IMR-90 (cell line): Measurements from ENCODE around the gene IL17C. TPM values are rescaled to one million over a fixed set of nuclear protein-coding genes. Genes with fewer than 3 reads are reported as not detected.

Experiments used
- ATAC-seq: fragments of 200-7000 bp; cut with Tn5 transposase; 2 replicates; pipeline ENCODE4 v1.9.1; 2020; ENCODE audit warnings: low read depth, mild to moderate bottlenecking, moderate library complexity
- BruUV-seq: library from RNA; stranded (reverse); fragments of 400-500 nt; replicated peaks from 2 replicates; lab custom pipeline; 2021; lab: Mats Ljungman, UMichigan
- CTCF ChIA-PET: fragments of 300-600 bp; formaldehyde crosslinking; extraction: SDS; loops from one replicate; lab custom pipeline; 2021; ENCODE audit warnings: antibody characterized with exemption; lab: Yijun Ruan, JAX
- POLR2A ChIA-PET: fragments of 300-600 bp; sonication (Branson Sonifier 250); formaldehyde crosslinking; loops from one replicate; lab custom pipeline; 2022; ENCODE audit warnings: antibody characterized with exemption; ENCODE audit not compliant: unreplicated experiment; lab: Charles Lee
- DNase-seq: peaks from one replicate; pipeline ENCODE4 v3.0.0; 2013
- H2AFZ ChIP-seq: replicated peaks from 2 replicates; pipeline ENCODE3; 2013; ENCODE audit warnings: low read length, mild to moderate bottlenecking; ENCODE audit not compliant: poor library complexity
- H2AK5ac ChIP-seq: 2 replicates; pipeline ENCODE4 v1.6.1; 2013; ENCODE audit warnings: low read depth, low read length, inconsistent platforms
- H2AK9ac ChIP-seq: replicated peaks from 2 replicates; pipeline ENCODE3; 2013; ENCODE audit warnings: mild to moderate bottlenecking, low read depth, low read length, moderate library complexity; ENCODE audit not compliant: poor library complexity
- H2BK120ac ChIP-seq: 2 replicates; pipeline ENCODE4 v1.6.1; 2013; ENCODE audit warnings: low read depth, low read length, inconsistent platforms
- H2BK15ac ChIP-seq: 3 replicates; pipeline ENCODE4 v1.6.1; 2013; ENCODE audit warnings: low read depth, low read length, inconsistent platforms
- H2BK20ac ChIP-seq: 2 replicates; pipeline ENCODE4 v1.6.1; 2013; ENCODE audit warnings: low read depth, mild to moderate bottlenecking, inconsistent platforms, low read length, moderate library complexity
- H2BK5ac ChIP-seq: 2 replicates; pipeline ENCODE4 v1.6.1; 2013; ENCODE audit warnings: mild to moderate bottlenecking, low read depth, low read length, inconsistent platforms; ENCODE audit not compliant: poor library complexity, severe bottlenecking
- H3K14ac ChIP-seq: replicated peaks from 2 replicates; pipeline ENCODE4 v1.6.1; 2013; ENCODE audit warnings: low read depth, low read length, inconsistent platforms
- H3K18ac ChIP-seq: 2 replicates; pipeline ENCODE4 v1.6.1; 2013; ENCODE audit warnings: low read depth, low read length, control low read depth
- H3K23ac ChIP-seq: 2 replicates; pipeline ENCODE4 v1.6.1; 2013; ENCODE audit warnings: low read depth, low read length, inconsistent platforms
- H3K27ac ChIP-seq: 2 replicates; pipeline ENCODE4 v1.5.1; 2013; ENCODE audit warnings: mild to moderate bottlenecking, control low read depth, low read length; ENCODE audit not compliant: insufficient read depth
- H3K27me3 ChIP-seq: 2 replicates; pipeline ENCODE4 v1.6.1; 2013; ENCODE audit warnings: low read length; ENCODE audit not compliant: control insufficient read depth, insufficient read depth
- H3K36me3 ChIP-seq: 2 replicates; pipeline ENCODE4 v1.6.1; 2013; ENCODE audit warnings: low read length, mixed read lengths; ENCODE audit not compliant: control insufficient read depth, insufficient read depth
- H3K4ac ChIP-seq: 2 replicates; pipeline ENCODE4 v1.6.1; 2013; ENCODE audit warnings: low read depth, low read length, inconsistent platforms
- H3K4me1 ChIP-seq: 2 replicates; pipeline ENCODE4 v1.6.1; 2013; ENCODE audit warnings: low read length, mixed read lengths; ENCODE audit not compliant: control insufficient read depth, insufficient read depth
- H3K4me2 ChIP-seq: 2 replicates; pipeline ENCODE4 v1.6.1; 2013; ENCODE audit warnings: low read depth, mild to moderate bottlenecking, control low read depth, low read length, moderate library complexity
- H3K4me3 ChIP-seq: 2 replicates; pipeline ENCODE4 v1.5.1; 2013; ENCODE audit warnings: low read depth, mild to moderate bottlenecking, control low read depth, low read length, moderate library complexity; ENCODE audit not compliant: insufficient read depth
- H3K56ac ChIP-seq: 2 replicates; pipeline ENCODE4 v1.6.1; 2013; ENCODE audit warnings: low read length, inconsistent platforms; ENCODE audit not compliant: insufficient read depth; ENCODE audit errors: extremely low read depth
- H3K79me1 ChIP-seq, 2 experiments: 2 replicates each; pipeline ENCODE4 v1.6.1; 2013; ENCODE audit warnings: low read length in 2 of 2, inconsistent platforms in 1 of 2, low read depth in 1 of 2
- H3K9ac ChIP-seq: 2 replicates; pipeline ENCODE4 v1.6.1; 2013; ENCODE audit warnings: low read depth, low read length, control low read depth
- H3K9me1 ChIP-seq: 2 replicates; pipeline ENCODE4 v1.6.1; 2013; ENCODE audit warnings: low read length, inconsistent platforms; ENCODE audit not compliant: insufficient read depth
- H3K9me3 ChIP-seq: 2 replicates; pipeline ENCODE4 v1.6.1; 2013; ENCODE audit warnings: low read length; ENCODE audit not compliant: control insufficient read depth, insufficient read depth
- H4K20me1 ChIP-seq: 2 replicates; pipeline ENCODE4 v1.6.1; 2013; ENCODE audit warnings: low read length, inconsistent platforms; ENCODE audit not compliant: insufficient read depth
- H4K5ac ChIP-seq: 2 replicates; pipeline ENCODE4 v1.6.1; 2013; ENCODE audit warnings: mild to moderate bottlenecking, low read depth, low read length, control low read depth
- H4K8ac ChIP-seq, 2 experiments: 2 replicates each; pipeline ENCODE4 v1.6.1; 2013; ENCODE audit warnings: low read depth in 2 of 2, low read length in 2 of 2, control low read depth in 1 of 2, inconsistent platforms in 1 of 2
- H4K91ac ChIP-seq: 2 replicates; pipeline ENCODE4 v1.6.1; 2013; ENCODE audit warnings: low read depth, low read length, inconsistent platforms; ENCODE audit not compliant: insufficient read depth
- CEBPB ChIP-seq: IDR thresholded peaks from 2 replicates; pipeline ENCODE4 v1.6.1; 2012; ENCODE audit warnings: low read depth, low read length, improper control_type of control experiment
- MAZ ChIP-seq: IDR thresholded peaks from 2 replicates; pipeline ENCODE4 v1.6.1; 2012; ENCODE audit warnings: low read depth, mild to moderate bottlenecking, low read length, improper control_type of control experiment, moderate library complexity, borderline replicate concordance
- WGBS, 2 experiments: methylation state at CpG; one replicate each; pipeline versions ENCODE4 v1.1.5 to v1.1.7; 2013; ENCODE audit warnings: missing lambda C conversion rate in 2 of 2; ENCODE audit not compliant: insufficient read length in 1 of 2; ENCODE audit errors: extremely low coverage in 2 of 2; 5-methylcytosine and 5-hydroxymethylcytosine counted together
- dilution Hi-C: fragments of 300-500 bp; cut with HindIII; formaldehyde crosslinking; loops from one replicate; pipeline ENCODE4 v1.14.3; 2018; ENCODE audit warnings: low sequenced_read_pairs; ENCODE audit not compliant: unreplicated experiment
- in situ Hi-C: fragments of 300-500 bp; cut with MboI; formaldehyde crosslinking; loops from 3 replicates; pipeline ENCODE4 v1.14.3; 2019; ENCODE audit warnings: low sequenced_read_pairs, inconsistent platforms, mixed read lengths
- intact Hi-C: fragments of 100-400 bp; cut with micrococcal nuclease; formaldehyde crosslinking; loops from 2 replicates; pipeline ENCODE4 v1.10.0; 2022
- polyA plus RNA-seq, 3 experiments: library from polyadenylated mRNA; depleted of rRNA; stranded (reverse); fragments of >200 nt; gene quantifications; 2 replicates each; pipeline ENCODE4 v1.2.3, GENCODE V29; 2012; ENCODE audit warnings: low replicate concordance in 1 of 3
- total RNA-seq: library from RNA; depleted of rRNA; stranded (reverse); fragments of >200 nt; gene quantifications from 2 replicates; pipeline ENCODE4 v1.2.3, GENCODE V29; 2012

The IL17C gene
- total and polyA plus RNA-seq, 2 of the 4 experiments (the other 2 are of a cell fraction), result 0.09 TPM; not detected in 1

DNA sequence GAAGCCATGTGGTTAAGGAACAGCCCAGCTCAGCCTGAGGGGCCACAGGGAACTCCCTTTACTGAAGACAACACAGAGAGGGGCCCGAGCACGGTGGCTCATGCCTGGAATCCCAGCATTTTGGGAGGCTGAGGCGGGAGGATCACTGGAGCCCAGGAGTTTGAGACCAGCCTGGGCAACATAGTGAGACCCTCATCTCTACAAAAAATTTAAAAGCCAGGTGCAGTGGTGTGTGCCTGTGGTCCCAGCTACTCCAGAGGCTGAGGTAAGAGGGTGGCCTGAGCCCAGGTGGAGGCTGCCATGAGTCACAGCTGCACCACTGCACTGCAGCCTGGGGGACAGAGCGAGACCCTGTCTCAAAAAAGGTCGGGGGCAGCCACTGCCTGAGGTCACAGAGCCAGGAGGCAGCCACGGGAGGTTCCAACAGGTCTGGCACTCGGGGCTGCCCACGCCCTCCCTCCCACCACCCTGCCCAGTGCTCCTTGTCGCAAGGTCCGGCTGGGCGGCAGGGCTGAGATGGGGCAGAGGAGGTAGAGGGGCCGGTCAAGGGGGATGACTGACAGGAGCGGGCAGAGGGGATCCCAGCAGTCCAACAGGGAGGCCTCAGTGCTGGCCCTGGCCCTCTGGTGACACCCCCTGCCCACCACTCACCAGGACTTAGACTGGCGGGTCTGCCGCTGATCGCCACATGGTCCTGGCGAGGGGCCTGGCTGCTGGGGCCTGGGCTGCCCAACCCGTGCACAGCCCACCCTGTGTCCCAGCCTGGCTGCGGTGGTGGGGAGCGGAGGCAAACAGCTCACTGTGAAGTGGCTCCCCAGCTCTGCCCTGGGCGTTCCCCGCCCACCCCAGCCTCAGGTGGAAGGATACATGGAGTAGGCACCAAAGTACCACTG, 9.1 kb downstream of the IL17C start:
- H3K23ac ChIP-seq, result no peak overlapping the region
- H3K4me1 ChIP-seq, result peaks cover 5% of the 10 kb centered on the region; the same call in 1 of the 2 replicates
- ATAC-seq (no peak), DNase-seq (no peak)
- no peaks in the 10 kb centered on the region for H3K9me1 ChIP-seq
- no peak overlapping the region for H3K56ac ChIP-seq
- TF ChIP-seq CEBPB, result no peak
- no peak for TF ChIP-seq MAZ
- H3K14ac ChIP-seq, result no peak overlapping the region
- H2BK120ac ChIP-seq, result no peak overlapping the region
- no peak overlapping the region for H4K8ac ChIP-seq
- CTCF ChIA-PET, result no interaction called here
- no peak overlapping the region for H2BK5ac ChIP-seq
- H3K18ac ChIP-seq, result no peak overlapping the region
- BruUV-seq, result no TSS peak
- intact Hi-C loops (no loop called here), dilution Hi-C loops (no loop called here), in situ Hi-C loops (no loop called here)
- H3K4me2 ChIP-seq, result no peak overlapping the region
- no peak overlapping the region for H3K9ac ChIP-seq
- peaks cover 1% of the 10 kb centered on the region for H3K36me3 ChIP-seq
- H2AK9ac ChIP-seq, result no peak overlapping the region
- H2BK20ac ChIP-seq, result no peak overlapping the region
- no peak overlapping the region for H3K4ac ChIP-seq
- no peak overlapping the region for H4K91ac ChIP-seq
- peaks cover 0 to 20% of the 10 kb centered on the region in 2 experiments; a peak in 1 of 4 replicates for H3K79me1 ChIP-seq
- no peak overlapping the region for H4K5ac ChIP-seq
- H3K27ac ChIP-seq, result no peak overlapping the region
- H2BK15ac ChIP-seq, result no peak overlapping the region
- POLR2A ChIA-PET, result no interaction called here
- H4K20me1 ChIP-seq, result peaks cover 6% of the 10 kb centered on the region
- no peak overlapping the region for H2AFZ ChIP-seq
- 95% methylated on average over 4 of the region's 22 CpGs; no CpG with 5 or more reads in 1 of the 2 experiments for WGBS, 2 experiments
- no peak overlapping the region for H2AK5ac ChIP-seq
- no peak overlapping the region for H3K4me3 ChIP-seq
- no peaks in the 10 kb centered on the region for H3K9me3 ChIP-seq
- no peaks in the 10 kb centered on the region for H3K27me3 ChIP-seq
